GM12872 (cell line): ENCODE measurements around the gene RNF167.

Experiments
- CTCF ChIP-seq: IDR thresholded peaks from 3 replicates; pipeline ENCODE4 v1.5.1; 2011; ENCODE audit warnings: low read depth, mild to moderate bottlenecking, low read length, moderate library complexity; ENCODE audit not compliant: insufficient read depth

The RNF167 gene

GRCh38 chr17:4982305-4982704 lies 42.2 kb downstream of the RNF167 start:
- no peak for TF ChIP-seq CTCF

GRCh38 chr17:4986403-4986802 lies 46.3 kb downstream of the RNF167 start:
- TF ChIP-seq CTCF = no peak

GRCh38 chr17:4986951-4987766 lies 47.1 kb downstream of the RNF167 start, which contains the start of gene CAMTA2:
TSS of gene CAMTA2 (minus strand) at chr17:4987675. CDS start at chr17:4986222, 1,453 bp downstream.
- TF ChIP-seq CTCF = peak; percentile 79

- no peak for TF ChIP-seq CTCF
Observed at GRCh38 chr17:4987767-4988567, 47.9 kb downstream of the RNF167 start.

- TF ChIP-seq CTCF = no peak
Observed at GRCh38 chr17:4994081-4994595, 54.1 kb downstream of the RNF167 start.
